ENCODE data around the gene PLEKHG5.

The PLEKHG5 gene

GRCh38 chr1:6512245-6512907, 20.9 kb upstream of the PLEKHG5 start:
- ChIA-PET POLR2A (no interaction called here), CTCF (interaction anchor here (0.6 to 2.2 kb wide), 7 partner anchors 9 to 42 kb away, joined by 3 to 10 read pairs (median 4); partner anchors contain the start of gene TAS1R1)
- DNase-seq (ENCODE audit: low read depth, low spot score) = no peak
- H3K4me3 ChIP-seq (ENCODE audit: low read depth, low read length) = no peak overlapping the region
- TF ChIP-seq CTCF (IDR thresholded peaks at IDR 0.05; ENCODE audit: insufficient read depth, low read length, missing control alignments) = no peak

GRCh38 chr1:6511561-6512244, 20.2 kb upstream of the PLEKHG5 start:
- POLR2A ChIA-PET = no interaction called here
- DNase-seq (ENCODE audit: low read depth, low spot score) = no peak
- CTCF ChIA-PET = interaction anchor here (0.6 to 2.2 kb wide), 6 partner anchors 9 to 43 kb away, joined by 3 to 10 read pairs (median 4); partner anchors contain the start of gene TAS1R1
- H3K4me3 ChIP-seq (ENCODE audit: low read depth, low read length) = no peak overlapping the region
- no peak for TF ChIP-seq CTCF (IDR thresholded peaks at IDR 0.05; ENCODE audit: insufficient read depth, low read length, missing control alignments)

- no peak overlapping the region for H3K4me3 ChIP-seq (ENCODE audit: low read depth, low read length)
- POLR2A ChIA-PET = no interaction called here
- no peak for TF ChIP-seq CTCF (IDR thresholded peaks at IDR 0.05; ENCODE audit: insufficient read depth, low read length, missing control alignments)
- CTCF ChIA-PET = interaction anchor here (0.9 kb wide), 1 partner anchor 23 kb away, joined by 4 read pairs; no protein-coding TSS in a partner anchor
- no peak for DNase-seq (ENCODE audit: low read depth, low spot score)
Observed at GRCh38 chr1:6511056-6511455, 19.6 kb upstream of the PLEKHG5 start.

GRCh38 chr1:6510493-6510892, 19.0 kb upstream of the PLEKHG5 start:
- POLR2A ChIA-PET = no interaction called here
- no peak for TF ChIP-seq CTCF (IDR thresholded peaks at IDR 0.05; ENCODE audit: insufficient read depth, low read length, missing control alignments)
- CTCF ChIA-PET = interaction anchor here (0.9 kb wide), 1 partner anchor 22 kb away, joined by 4 read pairs; no protein-coding TSS in a partner anchor
- no peak overlapping the region for H3K4me3 ChIP-seq (ENCODE audit: low read depth, low read length)
- no peak for DNase-seq (ENCODE audit: low read depth, low spot score)

GRCh38 chr1:6509919-6510291, 18.4 kb upstream of the PLEKHG5 start:
- DNase-seq (ENCODE audit: low read depth, low spot score) = no peak
- no peak for TF ChIP-seq CTCF (IDR thresholded peaks at IDR 0.05; ENCODE audit: insufficient read depth, low read length, missing control alignments)
- H3K4me3 ChIP-seq (ENCODE audit: low read depth, low read length) = no peak overlapping the region
- ChIA-PET CTCF (no interaction called here), POLR2A (no interaction called here)

GRCh38 chr1:6509220-6509918, 17.9 kb upstream of the PLEKHG5 start:
- no peak for DNase-seq (ENCODE audit: low read depth, low spot score)
- no peak for TF ChIP-seq CTCF (IDR thresholded peaks at IDR 0.05; ENCODE audit: insufficient read depth, low read length, missing control alignments)
- ChIA-PET POLR2A (no interaction called here), CTCF (interaction anchor here (0.9 kb wide), 1 partner anchor 26 kb away, joined by 3 read pairs; no protein-coding TSS in a partner anchor)
- H3K4me3 ChIP-seq (ENCODE audit: low read depth, low read length) = no peak overlapping the region
